ENCODE measurements around the gene HTR1D.

GRCh38 chr1:23179862-23180261 lies 37.4 kb downstream of the HTR1D start:
- TF ChIP-seq CTCF (IDR thresholded peaks at IDR 0.05) (no peak), POLR2AphosphoS5 (IDR thresholded peaks at IDR 0.05; ENCODE audit: insufficient read depth in 1 of 2, low read depth in 1 of 2) (no peak)
